ENCODE results near the gene SYT2. TPM values are rescaled to one million over a fixed set of nuclear protein-coding genes. Genes with fewer than 3 reads are reported as not detected.

The SYT2 gene
- total and polyA plus RNA-seq, 10 of the 15 experiments (the other 5 are each of a cell fraction or from before 2014, with no cell fraction given) = not detected

GRCh38 chr1:202658769-202659168, 51.5 kb downstream of the SYT2 start:
- ChIA-PET RAD21 (ENCODE audit: unreplicated experiment) (no interaction called here), CTCF (interaction anchor here (1.0 to 2.3 kb wide), 4 partner anchors 20 to 333 kb away, joined by 4 to 9 read pairs (median 6); no protein-coding TSS in a partner anchor), POLR2A (interaction anchor here (1.0 kb wide), 1 partner anchor 77 kb away, joined by 4 read pairs; no protein-coding TSS in a partner anchor), SMC1A (ENCODE audit: uncharacterized antibody, unreplicated experiment) (interaction anchor here (0.7 to 1.7 kb wide), 2 partner anchors 61 to 85 kb away, joined by 3 to 7 read pairs; no protein-coding TSS in a partner anchor)
- intact Hi-C loops (cut with micrococcal nuclease; ENCODE audit: unreplicated experiment) = no loop called here
- DNase-seq (ENCODE audit: low read depth, low spot score) (no peak), ATAC-seq (no peak), FAIRE-seq (no peak)
- no peaks in the 10 kb centered on the region for H3K4me1 ChIP-seq (ENCODE audit: control insufficient read depth, insufficient read depth, low read length)
- TF ChIP-seq RBBP5 (conservative IDR thresholded peaks at IDR 0.05) = no peak
- no peak for TF ChIP-seq ATF7 (IDR thresholded peaks at IDR 0.05; ENCODE audit: low read depth)
- TF ChIP-seq JUNB (IDR thresholded peaks at IDR 0.05) = no peak
- no peak for TF ChIP-seq TCF7 (IDR thresholded peaks at IDR 0.05; ENCODE audit: borderline replicate concordance)
- no peak for TF ChIP-seq PML (IDR thresholded peaks at IDR 0.05; ENCODE audit: low read length)
- TF ChIP-seq PAX5 (IDR thresholded peaks at IDR 0.05; ENCODE audit: borderline replicate concordance, low read depth, low read length) = no peak
- TF ChIP-seq CEBPZ (IDR thresholded peaks at IDR 0.05; ENCODE audit: low read depth, low read length) = no peak
- TF ChIP-seq WRNIP1 (IDR thresholded peaks at IDR 0.05; ENCODE audit: borderline replicate concordance, low read depth, low read length) = no peak
- no peak for TF ChIP-seq KAT2A (conservative IDR thresholded peaks at IDR 0.05; ENCODE audit: control insufficient read depth, low read depth, low read length)
- TF ChIP-seq BCL11A (IDR thresholded peaks at IDR 0.05; ENCODE audit: low read depth, low read length) = no peak
- TF ChIP-seq CBFB (IDR thresholded peaks at IDR 0.05; ENCODE audit: low read depth) = no peak
- no peak for TF ChIP-seq SUZ12 (IDR thresholded peaks at IDR 0.05; ENCODE audit: unreplicated experiment)
- no peak for TF ChIP-seq KDM1A (IDR thresholded peaks at IDR 0.05; ENCODE audit: borderline replicate concordance)
- no peak for TF ChIP-seq GABPA (IDR thresholded peaks at IDR 0.05; ENCODE audit: low read depth)
- no peak for TF ChIP-seq BCLAF1 (IDR thresholded peaks at IDR 0.05)
- H2AFZ ChIP-seq (ENCODE audit: control insufficient read depth, low read depth, low read length) = no peak overlapping the region
- no peaks in the 10 kb centered on the region for H3K9me3 ChIP-seq (replicated peaks; ENCODE audit: control insufficient read depth, insufficient read depth, low read length)
- WGBS (ENCODE audit: insufficient coverage, insufficient replicate concordance, low lambda C conversion rate, missing lambda C conversion rate) = 28% methylated on average over 2 of the region's 2 CpGs
- H3K27ac ChIP-seq (ENCODE audit: control insufficient read depth, insufficient read depth) = no peak overlapping the region
- H3K4me3 ChIP-seq = no peak overlapping the region
- no peak overlapping the region for H3K9ac ChIP-seq (ENCODE audit: control insufficient read depth, insufficient read depth, low read length)
- H3K36me3 ChIP-seq (ENCODE audit: control insufficient read depth in 2 of 2, insufficient read depth in 2 of 2, low read length in 1 of 2) = no peaks in the 10 kb centered on the region
- no peak overlapping the region for H3K4me2 ChIP-seq (ENCODE audit: control insufficient read depth, insufficient read depth)
- H3K79me2 ChIP-seq (ENCODE audit: control insufficient read depth, insufficient read depth, low read length) = no peaks in the 10 kb centered on the region
- in situ Hi-C loops (cut with MboI) = no loop called here
- peaks cover 0 to 2% of the 10 kb centered on the region in 2 experiments; a peak in 2 of 4 replicates for H3K27me3 ChIP-seq (replicated peaks in 1 of 2; ENCODE audit: control insufficient read depth in 2 of 2, insufficient read depth in 2 of 2, low read length in 1 of 2)
- BruUV-seq (replicated peaks) = no TSS peak
- H4K20me1 ChIP-seq (ENCODE audit: control insufficient read depth, insufficient read depth) = no peaks in the 10 kb centered on the region
